Adrenal gland (tissue), 5 donors: ENCODE data around the gene ADK.

Source experiments
- POLR2A ChIP-seq, 2 donors: fragments of 450-650 bp; IDR thresholded peaks; one replicate each; pipeline ENCODE4 v1.6.1; 2017; ENCODE audit warnings: antibody characterized with exemption in 2 of 2, mild to moderate bottlenecking in 2 of 2, moderate library complexity in 1 of 2
- TF ChIP-seq, protein P1 (sequence below), 6 experiments: fragments of 450-650 bp in 4 of 6; fragments of 200-600 bp in 2 of 6; sonication (generic) in 1 of 6; IDR thresholded peaks; 1 replicate in 5 of 6; 2 replicates in 1 of 6; pipeline versions ENCODE4 v1.5.1 to v1.8.0; 2016 to 2021; ENCODE audit warnings: antibody characterized with exemption in 6 of 6, mild to moderate bottlenecking in 2 of 6, moderate library complexity in 1 of 6
- donor health status: DM: no; HTN: no; CAD: no.

GRCh38 chr10:74681917-74682627, 531.1 kb downstream of the ADK start:
- TF ChIP-seq, protein P1, sequence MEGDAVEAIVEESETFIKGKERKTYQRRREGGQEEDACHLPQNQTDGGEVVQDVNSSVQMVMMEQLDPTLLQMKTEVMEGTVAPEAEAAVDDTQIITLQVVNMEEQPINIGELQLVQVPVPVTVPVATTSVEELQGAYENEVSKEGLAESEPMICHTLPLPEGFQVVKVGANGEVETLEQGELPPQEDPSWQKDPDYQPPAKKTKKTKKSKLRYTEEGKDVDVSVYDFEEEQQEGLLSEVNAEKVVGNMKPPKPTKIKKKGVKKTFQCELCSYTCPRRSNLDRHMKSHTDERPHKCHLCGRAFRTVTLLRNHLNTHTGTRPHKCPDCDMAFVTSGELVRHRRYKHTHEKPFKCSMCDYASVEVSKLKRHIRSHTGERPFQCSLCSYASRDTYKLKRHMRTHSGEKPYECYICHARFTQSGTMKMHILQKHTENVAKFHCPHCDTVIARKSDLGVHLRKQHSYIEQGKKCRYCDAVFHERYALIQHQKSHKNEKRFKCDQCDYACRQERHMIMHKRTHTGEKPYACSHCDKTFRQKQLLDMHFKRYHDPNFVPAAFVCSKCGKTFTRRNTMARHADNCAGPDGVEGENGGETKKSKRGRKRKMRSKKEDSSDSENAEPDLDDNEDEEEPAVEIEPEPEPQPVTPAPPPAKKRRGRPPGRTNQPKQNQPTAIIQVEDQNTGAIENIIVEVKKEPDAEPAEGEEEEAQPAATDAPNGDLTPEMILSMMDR (IDR thresholded peaks at IDR 0.05): no peak
- TF ChIP-seq POLR2A (IDR thresholded peaks at IDR 0.05): no peak
